Endodermal cell (in vitro differentiated cells): ENCODE data around the gene CNIH3. TPM values are rescaled to one million over a fixed set of nuclear protein-coding genes. Genes with fewer than 3 reads are reported as not detected.

Experiments used
- DNase-seq: peaks from one replicate; pipeline ENCODE4 v3.0.0-alpha.2; 2017
- H3K27ac ChIP-seq: 2 replicates; pipeline ENCODE4 v1.5.1; 2013; ENCODE audit warnings: mild to moderate bottlenecking, low read depth, low read length, moderate library complexity
- H3K27me3 ChIP-seq: 2 replicates; pipeline ENCODE4 v1.6.1; 2013; ENCODE audit warnings: mild to moderate bottlenecking, low read length, moderate library complexity; ENCODE audit not compliant: insufficient read depth, control insufficient read depth, poor library complexity, severe bottlenecking
- H3K36me3 ChIP-seq: 2 replicates; pipeline ENCODE4 v1.7.0; 2013; ENCODE audit warnings: mild to moderate bottlenecking, low read length, moderate library complexity; ENCODE audit not compliant: control insufficient read depth, insufficient read depth
- H3K4me1 ChIP-seq: one replicate; pipeline ENCODE4 v1.7.0; 2013; ENCODE audit warnings: low read length; ENCODE audit not compliant: control insufficient read depth, insufficient read depth
- H3K4me3 ChIP-seq: 2 replicates; pipeline ENCODE4 v1.5.1; 2013; ENCODE audit warnings: mild to moderate bottlenecking, low read length, moderate library complexity
- H3K9ac ChIP-seq: 2 replicates; pipeline ENCODE4 v1.6.1; 2013; ENCODE audit warnings: mild to moderate bottlenecking, low read length, moderate library complexity; ENCODE audit not compliant: poor library complexity, severe bottlenecking; ENCODE audit errors: extremely low read depth
- H3K9me3 ChIP-seq: 2 replicates; pipeline ENCODE4 v1.6.1; 2013; ENCODE audit warnings: mild to moderate bottlenecking, low read length, moderate library complexity; ENCODE audit not compliant: control insufficient read depth
- H3K27ac Mint-ChIP-seq: 2 replicates; pipeline ENCODE4 v1.8.0; 2020; ENCODE audit warnings: mixed read lengths
- H3K27me3 Mint-ChIP-seq: 2 replicates; pipeline ENCODE4 v1.8.0; 2021; ENCODE audit warnings: mild to moderate bottlenecking, mixed read lengths; ENCODE audit not compliant: insufficient read depth
- H3K36me3 Mint-ChIP-seq: 2 replicates; pipeline ENCODE4 v1.8.0; 2020; ENCODE audit warnings: low read depth, mixed read lengths
- H3K4me1 Mint-ChIP-seq: 2 replicates; pipeline ENCODE4 v1.8.0; 2020; ENCODE audit warnings: mixed read lengths
- H3K4me3 Mint-ChIP-seq: 2 replicates; pipeline ENCODE4 v1.8.0; 2020; ENCODE audit warnings: mild to moderate bottlenecking, moderate library complexity, mixed read lengths
- H3K9me3 Mint-ChIP-seq: 2 replicates; pipeline ENCODE4 v1.8.0; 2020; ENCODE audit warnings: mild to moderate bottlenecking, mixed read lengths
- WGBS, 2 experiments: methylation state at CpG; one replicate each; pipeline versions ENCODE4 v1.1.5 to v1.1.7; 2013; ENCODE audit warnings: missing lambda C conversion rate in 2 of 2, mixed read lengths in 1 of 2; ENCODE audit not compliant: insufficient coverage in 1 of 2, insufficient read length in 1 of 2; 5-methylcytosine and 5-hydroxymethylcytosine counted together
- total RNA-seq, 2 donors: library from RNA; stranded (reverse); fragmentation: NEBNext Ultra II Directional in 1 of 2; extraction: Animal tissue kit (Norgen Biotek cat#: 25700) in 1 of 2; gene quantifications; 2 replicates in 1 of 2; 3 replicates in 1 of 2; pipeline ENCODE4 v1.2.1, GENCODE V29; 2021
- TF ChIP-seq, protein P1 (sequence below): fragments of 200-600 bp; sonication (generic); conservative IDR thresholded peaks from 2 replicates; pipeline ENCODE4 v1.5.0; 2021; ENCODE audit warnings: antibody characterized with exemption, mild to moderate bottlenecking

The CNIH3 gene
- total RNA-seq, 2 donors from 2014 or later = 4.5 to 6.6 TPM

DNA sequence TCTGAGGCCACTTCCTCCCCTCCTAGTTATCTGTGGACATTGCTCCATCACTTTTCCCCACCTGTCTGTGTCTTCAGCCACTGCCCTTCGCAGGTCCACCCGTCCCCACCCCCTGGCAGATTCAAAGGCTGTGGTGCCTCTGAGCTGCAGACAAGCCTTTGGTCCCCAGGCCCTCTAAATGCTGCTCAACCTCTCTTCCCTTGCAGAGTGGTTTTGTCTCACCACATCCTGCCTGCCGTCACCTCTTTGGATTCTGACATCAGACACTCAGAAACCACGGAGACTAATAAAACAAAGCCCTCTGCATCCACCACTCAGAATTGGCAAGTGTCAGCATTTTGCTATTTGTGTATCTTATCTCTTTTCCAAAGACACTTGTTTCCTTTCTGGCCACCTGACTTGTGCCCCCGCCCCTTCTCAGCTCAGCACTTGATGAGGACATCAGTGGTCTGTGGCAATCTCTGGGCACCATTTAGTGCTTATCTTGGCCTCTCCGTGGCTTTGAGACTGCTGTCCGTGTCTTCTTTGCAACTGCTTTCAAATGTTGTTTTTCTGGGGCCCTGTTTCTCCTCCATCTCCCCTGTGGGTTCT is 7.7 kb downstream of the CNIH3 start:
- TF ChIP-seq, protein P1, sequence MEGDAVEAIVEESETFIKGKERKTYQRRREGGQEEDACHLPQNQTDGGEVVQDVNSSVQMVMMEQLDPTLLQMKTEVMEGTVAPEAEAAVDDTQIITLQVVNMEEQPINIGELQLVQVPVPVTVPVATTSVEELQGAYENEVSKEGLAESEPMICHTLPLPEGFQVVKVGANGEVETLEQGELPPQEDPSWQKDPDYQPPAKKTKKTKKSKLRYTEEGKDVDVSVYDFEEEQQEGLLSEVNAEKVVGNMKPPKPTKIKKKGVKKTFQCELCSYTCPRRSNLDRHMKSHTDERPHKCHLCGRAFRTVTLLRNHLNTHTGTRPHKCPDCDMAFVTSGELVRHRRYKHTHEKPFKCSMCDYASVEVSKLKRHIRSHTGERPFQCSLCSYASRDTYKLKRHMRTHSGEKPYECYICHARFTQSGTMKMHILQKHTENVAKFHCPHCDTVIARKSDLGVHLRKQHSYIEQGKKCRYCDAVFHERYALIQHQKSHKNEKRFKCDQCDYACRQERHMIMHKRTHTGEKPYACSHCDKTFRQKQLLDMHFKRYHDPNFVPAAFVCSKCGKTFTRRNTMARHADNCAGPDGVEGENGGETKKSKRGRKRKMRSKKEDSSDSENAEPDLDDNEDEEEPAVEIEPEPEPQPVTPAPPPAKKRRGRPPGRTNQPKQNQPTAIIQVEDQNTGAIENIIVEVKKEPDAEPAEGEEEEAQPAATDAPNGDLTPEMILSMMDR = no peak
- no peak for DNase-seq
- Histone ChIP-seq H3K9me3 (peaks cover 15% of the 10 kb centered on the region), H3K36me3 (no peaks in the 10 kb centered on the region), H3K27ac (no peak overlapping the region), H3K4me1 (peaks cover 5% of the 10 kb centered on the region), H3K9ac (no peak overlapping the region), H3K4me3 (no peak overlapping the region), H3K27me3 (peaks cover 15% of the 10 kb centered on the region)
- Mint-ChIP-seq H3K4me1 (peaks cover 24% of the 10 kb centered on the region), H3K9me3 (peaks cover 12% of the 10 kb centered on the region), H3K36me3 (peaks cover 15% of the 10 kb centered on the region), H3K27me3 (peaks cover 41% of the 10 kb centered on the region), H3K4me3 (no peak overlapping the region), H3K27ac (no peak overlapping the region)
- WGBS, 2 experiments = 91 to 93% methylated on average over 7 of the region's 7 CpGs

DNA sequence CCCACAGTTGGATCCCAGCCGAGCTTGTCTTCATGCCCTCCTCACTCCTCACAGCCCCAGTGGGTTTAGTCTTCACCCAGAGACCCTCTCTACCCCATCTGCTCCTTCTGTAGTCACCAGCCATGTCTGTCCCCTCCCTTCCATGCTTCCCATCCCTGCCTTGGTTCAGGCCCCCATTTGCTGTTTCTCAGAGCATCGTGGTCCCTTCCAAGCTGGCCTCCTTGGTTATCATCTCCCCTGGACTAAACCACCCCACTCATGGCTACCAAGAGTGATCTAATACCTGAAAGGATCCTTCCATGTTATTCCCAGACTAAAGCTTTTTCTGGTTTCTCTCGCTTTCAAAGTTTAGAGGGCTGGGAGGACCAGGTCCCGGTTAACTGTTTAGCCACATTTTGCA is 8.3 kb downstream of the CNIH3 start:
- no peak overlapping the region for H3K9ac ChIP-seq
- H3K36me3 ChIP-seq = no peaks in the 10 kb centered on the region
- no peak overlapping the region for H3K4me3 ChIP-seq
- H3K9me3 Mint-ChIP-seq = peaks cover 12% of the 10 kb centered on the region
- TF ChIP-seq, protein P1 = no peak
- H3K4me1 Mint-ChIP-seq = peaks cover 24% of the 10 kb centered on the region
- H3K4me1 ChIP-seq = peaks cover 5% of the 10 kb centered on the region
- peaks cover 15% of the 10 kb centered on the region for H3K9me3 ChIP-seq
- no peak overlapping the region for H3K4me3 Mint-ChIP-seq
- H3K27ac ChIP-seq = no peak overlapping the region
- H3K27ac Mint-ChIP-seq = no peak overlapping the region
- H3K27me3 Mint-ChIP-seq = peaks cover 35% of the 10 kb centered on the region
- peaks cover 9% of the 10 kb centered on the region for H3K27me3 ChIP-seq
- WGBS, 2 experiments = 84 to 93% methylated on average over 2 to 4 of the region's 4 CpGs
- H3K36me3 Mint-ChIP-seq = peaks cover 15% of the 10 kb centered on the region
- DNase-seq = no peak

DNA sequence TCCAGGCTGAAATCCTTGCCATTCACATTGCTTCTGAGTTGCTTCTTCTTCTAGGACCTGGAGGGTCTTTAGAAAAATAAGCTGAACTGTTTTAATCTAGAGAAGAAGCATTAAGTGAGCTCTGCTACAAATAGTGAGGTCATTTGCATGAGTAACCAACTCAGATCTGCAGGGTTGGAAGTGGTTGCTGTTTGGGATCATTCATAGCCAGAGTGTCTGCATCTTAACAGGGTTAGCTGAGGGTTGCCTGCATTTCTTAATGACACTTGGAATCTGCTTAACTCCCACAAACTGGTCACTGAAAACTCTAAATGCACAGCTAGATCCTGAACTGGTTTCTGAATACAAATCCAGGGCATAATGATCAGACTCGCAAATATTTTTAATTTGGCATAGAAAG is 9.9 kb downstream of the CNIH3 start:
- Histone ChIP-seq H3K9me3 (peaks cover 15% of the 10 kb centered on the region), H3K9ac (no peak overlapping the region), H3K36me3 (no peaks in the 10 kb centered on the region), H3K4me1 (peaks cover 5% of the 10 kb centered on the region), H3K27ac (no peak overlapping the region), H3K27me3 (no peaks in the 10 kb centered on the region), H3K4me3 (no peak overlapping the region)
- TF ChIP-seq, protein P1 = no peak
- H3K4me3 Mint-ChIP-seq = no peak overlapping the region
- peaks cover 30% of the 10 kb centered on the region for H3K4me1 Mint-ChIP-seq
- H3K9me3 Mint-ChIP-seq = peaks cover 12% of the 10 kb centered on the region
- no peak overlapping the region for H3K27ac Mint-ChIP-seq
- no peak for DNase-seq
- peaks cover 15% of the 10 kb centered on the region for H3K36me3 Mint-ChIP-seq
- H3K27me3 Mint-ChIP-seq = peaks cover 24% of the 10 kb centered on the region
- WGBS, 2 experiments = 100% methylated on average over 1 of the region's 1 CpG; no CpG with 5 or more reads in 1 of the 2 experiments
